Measurements from ENCODE around the gene UPF1.
A peak's percentile ranks its signal among the peaks of the same experiment; 100 is the strongest.
"Not testable (repeated sequence)": the region's sequence is repeated elsewhere in the genome, so short reads cannot be mapped to it uniquely, and the experiment has no call there.

Gene UPF1

GRCh38 chr19:18898607-18899408 lies 67.0 kb downstream of the UPF1 start:
- DNase-seq (ENCODE audit: low spot score) = no peak

- no peak for DNase-seq (ENCODE audit: low spot score)
These were observed 68.1 kb downstream of the UPF1 start for GRCh38 chr19:18899624-18900560.

GRCh38 chr19:18900700-18901481 lies 69.1 kb downstream of the UPF1 start:
- no peak for DNase-seq (ENCODE audit: low spot score)

GRCh38 chr19:18901491-18901890 lies 69.7 kb downstream of the UPF1 start:
- DNase-seq (ENCODE audit: low spot score) = no peak

GRCh38 chr19:18902519-18902918 lies 70.8 kb downstream of the UPF1 start:
- not testable (repeated sequence) for DNase-seq (ENCODE audit: low spot score)

- no peak for DNase-seq (ENCODE audit: low spot score)
These were observed 71.6 kb downstream of the UPF1 start for GRCh38 chr19:18903156-18904037.

GRCh38 chr19:18904334-18905057 lies 72.7 kb downstream of the UPF1 start:
- no peak for DNase-seq (ENCODE audit: low spot score)

GRCh38 chr19:18905058-18905456 lies 73.3 kb downstream of the UPF1 start:
- DNase-seq (ENCODE audit: low spot score) = no peak

- no peak for DNase-seq (ENCODE audit: low spot score)
These were observed 73.9 kb downstream of the UPF1 start for GRCh38 chr19:18905513-18906236.

- no peak for DNase-seq (ENCODE audit: low spot score)
These were observed 75.1 kb downstream of the UPF1 start for GRCh38 chr19:18906605-18907519.

GRCh38 chr19:18908917-18909619 lies 77.3 kb downstream of the UPF1 start:
- DNase-seq (ENCODE audit: low spot score) = no peak

GRCh38 chr19:18910010-18910409 lies 78.3 kb downstream of the UPF1 start:
- DNase-seq (ENCODE audit: low spot score) = no peak

- no peak for DNase-seq (ENCODE audit: low spot score)
These were observed 79.2 kb downstream of the UPF1 start for GRCh38 chr19:18910801-18911436.

GRCh38 chr19:18912933-18913332 lies 81.2 kb downstream of the UPF1 start:
- no peak for DNase-seq (ENCODE audit: low spot score)

GRCh38 chr19:18913466-18913865 lies 81.7 kb downstream of the UPF1 start:
- DNase-seq (ENCODE audit: low spot score) = no peak

GRCh38 chr19:18915639-18916038 lies 83.9 kb downstream of the UPF1 start:
- peak; percentile 40 for DNase-seq (ENCODE audit: low spot score)

- not testable (repeated sequence) for DNase-seq (ENCODE audit: low spot score)
These were observed 85.8 kb downstream of the UPF1 start for GRCh38 chr19:18917593-18917992.
